GM18517 (cell line): ENCODE data around the gene UBAP1.
"Not testable (repeated sequence)": the region's sequence is repeated elsewhere in the genome, so short reads cannot be mapped to it uniquely, and the experiment has no call there.

ENCODE experiments used
- ATAC-seq: cut with Tn5 transposase; IDR thresholded peaks from one replicate; pipeline ENCODE4 v1.9.1; 2021; ENCODE audit warnings: mild to moderate bottlenecking, moderate library complexity; ENCODE audit not compliant: unreplicated experiment

The UBAP1 gene

GRCh38 chr9:34254966-34255825, 76.4 kb downstream of the UBAP1 start:
- no peak for ATAC-seq

- ATAC-seq = no peak
Measured at GRCh38 chr9:34256104-34256503, 77.3 kb downstream of the UBAP1 start.

GRCh38 chr9:34256987-34257585, 78.2 kb downstream of the UBAP1 start:
- no peak for ATAC-seq

- no peak for ATAC-seq
Measured at GRCh38 chr9:34259315-34259714, 80.5 kb downstream of the UBAP1 start.

- ATAC-seq = no peak
Measured at GRCh38 chr9:34262971-34263370, 84.1 kb downstream of the UBAP1 start.

GRCh38 chr9:34267660-34268059, 88.8 kb downstream of the UBAP1 start:
- ATAC-seq = no peak

GRCh38 chr9:34271265-34272006, 92.6 kb downstream of the UBAP1 start:
- no peak for ATAC-seq

GRCh38 chr9:34272101-34272541, 93.3 kb downstream of the UBAP1 start:
- ATAC-seq = no peak

GRCh38 chr9:34273588-34273987, 94.7 kb downstream of the UBAP1 start:
- ATAC-seq = not testable (repeated sequence)

GRCh38 chr9:34275811-34276210, 97.0 kb downstream of the UBAP1 start:
- no peak for ATAC-seq

GRCh38 chr9:34276772-34277171, 97.9 kb downstream of the UBAP1 start:
- ATAC-seq = no peak

- ATAC-seq = no peak
Measured at GRCh38 chr9:34279411-34279810, 100.6 kb downstream of the UBAP1 start.

- ATAC-seq = no peak
Measured at GRCh38 chr9:34282096-34282495, 103.3 kb downstream of the UBAP1 start.

GRCh38 chr9:34289159-34289558, 110.3 kb downstream of the UBAP1 start:
- ATAC-seq = no peak

GRCh38 chr9:34291023-34291422, 112.2 kb downstream of the UBAP1 start:
- ATAC-seq = no peak

GRCh38 chr9:34291423-34291822, 112.6 kb downstream of the UBAP1 start:
- no peak for ATAC-seq

GRCh38 chr9:34292552-34292951, 113.7 kb downstream of the UBAP1 start:
- ATAC-seq = no peak

- ATAC-seq = not testable (repeated sequence)
Measured at GRCh38 chr9:34301064-34301463, 122.2 kb downstream of the UBAP1 start.
